Urothelium cell line (cell line): ENCODE data around the gene ARSG.
"Not testable (repeated sequence)": the region's sequence is repeated elsewhere in the genome, so short reads cannot be mapped to it uniquely, and the experiment has no call there.

Source experiments
- DNase-seq: peaks from one replicate; pipeline ENCODE4 v3.0.0; 2011; ENCODE audit warnings: low spot score, mixed read lengths
- FAIRE-seq: peaks from 2 replicates; lab custom pipeline; 2011; peaks lifted over from hg19 to GRCh38; lab: Jason Lieb, UNC

Gene ARSG

GRCh38 chr17:68276339-68276738 lies 15.0 kb upstream of the ARSG start:
- DNase-seq, FAIRE-seq: not testable (repeated sequence)

GRCh38 chr17:68277807-68278206 lies 13.5 kb upstream of the ARSG start:
- no peak for FAIRE-seq
- DNase-seq, result no peak

- FAIRE-seq, DNase-seq: not testable (repeated sequence)
Observed at GRCh38 chr17:68281965-68282364, 9.3 kb upstream of the ARSG start.

- FAIRE-seq, result no peak
Observed at GRCh38 chr17:68288375-68288774, 2.9 kb upstream of the ARSG start.

GRCh38 chr17:68288804-68289203 lies 2.5 kb upstream of the ARSG start:
- no peak for FAIRE-seq
- no peak for DNase-seq

More at GRCh38 chr17:68288375-68288774, 2.9 kb upstream of the ARSG start:
- DNase-seq, result no peak

GRCh38 chr17:68289473-68289872 lies 1.8 kb upstream of the ARSG start:
- DNase-seq, result no peak
- FAIRE-seq, result no peak

GRCh38 chr17:68289936-68290267 lies 1.4 kb upstream of the ARSG start:
- no peak for FAIRE-seq
- DNase-seq, result no peak

- DNase-seq (peak; percentile 57), FAIRE-seq (no peak)
Observed at GRCh38 chr17:68290268-68290954, 884 bp upstream of the ARSG start.

- peak; percentile 96 for DNase-seq
- peak; percentile 79 for FAIRE-seq
Observed at GRCh38 chr17:68291836-68292688, 767 bp downstream of the ARSG start.

- no peak for DNase-seq
- no peak for FAIRE-seq
Observed at GRCh38 chr17:68292689-68293040, 1.4 kb downstream of the ARSG start.

- FAIRE-seq (no peak), DNase-seq (no peak)
Observed at GRCh38 chr17:68293490-68294195, 2.3 kb downstream of the ARSG start.

GRCh38 chr17:68294196-68294555 lies 2.9 kb downstream of the ARSG start:
- no peak for FAIRE-seq

GRCh38 chr17:68294617-68295016 lies 3.3 kb downstream of the ARSG start:
- FAIRE-seq (no peak), DNase-seq (no peak)

More at GRCh38 chr17:68294196-68294555, 2.9 kb downstream of the ARSG start:
- no peak for DNase-seq

GRCh38 chr17:68295086-68295485 lies 3.8 kb downstream of the ARSG start:
- DNase-seq (no peak), FAIRE-seq (no peak)

GRCh38 chr17:68296217-68297191 lies 5.2 kb downstream of the ARSG start:
- FAIRE-seq (peak; percentile 37), DNase-seq (no peak)

GRCh38 chr17:68297195-68297594 lies 5.9 kb downstream of the ARSG start:
- no peak for FAIRE-seq

GRCh38 chr17:68298601-68299000 lies 7.3 kb downstream of the ARSG start:
- FAIRE-seq, result no peak
- no peak for DNase-seq

More at GRCh38 chr17:68297195-68297594, 5.9 kb downstream of the ARSG start:
- no peak for DNase-seq

GRCh38 chr17:68299817-68300216 lies 8.5 kb downstream of the ARSG start:
- FAIRE-seq (no peak), DNase-seq (no peak)

GRCh38 chr17:68301438-68301959 lies 10.2 kb downstream of the ARSG start:
- DNase-seq, result no peak
- no peak for FAIRE-seq

GRCh38 chr17:68302066-68302564 lies 10.8 kb downstream of the ARSG start:
- no peak for DNase-seq

More at GRCh38 chr17:68302066-68302564, 10.8 kb downstream of the ARSG start:
- FAIRE-seq, result no peak
